Upper lobe of right lung (tissue), 1 donor: ENCODE data around the gene PILRB. TPM values are rescaled to one million over a fixed set of nuclear protein-coding genes. Genes with fewer than 3 reads are reported as not detected.

Experiments
- ATAC-seq: fragments of 200-7000 bp; cut with Tn5 transposase; one replicate; pipeline ENCODE4 v1.9.1; 2020; ENCODE audit warnings: mild to moderate bottlenecking, moderate library complexity
- DNase-seq: peaks from one replicate; pipeline ENCODE4 v3.0.0-alpha.2; 2020
- H3K27ac ChIP-seq: fragments of 200-600 bp; one replicate; pipeline ENCODE4 v1.8.0; 2022
- H3K27me3 ChIP-seq: fragments of 200-600 bp; one replicate; pipeline ENCODE4 v1.8.0; 2022; ENCODE audit warnings: mild to moderate bottlenecking
- H3K36me3 ChIP-seq: fragments of 200-600 bp; one replicate; pipeline ENCODE4 v1.8.0; 2022
- H3K4me1 ChIP-seq: fragments of 200-600 bp; one replicate; pipeline ENCODE4 v1.8.0; 2022
- H3K4me3 ChIP-seq: fragments of 200-600 bp; one replicate; pipeline ENCODE4 v1.8.0; 2022; ENCODE audit warnings: mild to moderate bottlenecking
- H3K9me3 ChIP-seq: fragments of 200-600 bp; one replicate; pipeline ENCODE4 v1.8.0; 2022
- intact Hi-C: fragments of 100-400 bp; cut with DNase I; formaldehyde crosslinking; loops from one replicate; pipeline ENCODE4 v1.11.0; 2022
- total RNA-seq: library from RNA; stranded (reverse); fragmentation: NEBNext Ultra II Directional; extraction: Animal tissue kit (Norgen Biotek cat#: 25700); gene quantifications from one replicate; pipeline ENCODE4 v1.2.1, GENCODE V29; 2021
- TF ChIP-seq, protein P1 (sequence below): fragments of 200-600 bp; IDR thresholded peaks from one replicate; pipeline ENCODE4 v1.8.0; 2022; ENCODE audit warnings: antibody characterized with exemption
- donor health status: DM: no; HTN: yes; CAD: no; lungs with severe emphysema.

PILRB gene
- total RNA-seq, 1 donor from 2014 or later, result 38.1 TPM

GRCh38 chr7:100384628-100385294 lies 26.8 kb downstream of the PILRB start:
- DNase-seq, result no peak
- no peak overlapping the region for H3K4me3 ChIP-seq
- no peaks in the 10 kb centered on the region for H3K9me3 ChIP-seq
- peak; percentile 69 for ATAC-seq
- H3K4me1 ChIP-seq, result no peaks in the 10 kb centered on the region
- H3K27me3 ChIP-seq, result no peaks in the 10 kb centered on the region
- H3K27ac ChIP-seq, result no peak overlapping the region
- intact Hi-C loops, result no loop called here
- TF ChIP-seq, protein P1, sequence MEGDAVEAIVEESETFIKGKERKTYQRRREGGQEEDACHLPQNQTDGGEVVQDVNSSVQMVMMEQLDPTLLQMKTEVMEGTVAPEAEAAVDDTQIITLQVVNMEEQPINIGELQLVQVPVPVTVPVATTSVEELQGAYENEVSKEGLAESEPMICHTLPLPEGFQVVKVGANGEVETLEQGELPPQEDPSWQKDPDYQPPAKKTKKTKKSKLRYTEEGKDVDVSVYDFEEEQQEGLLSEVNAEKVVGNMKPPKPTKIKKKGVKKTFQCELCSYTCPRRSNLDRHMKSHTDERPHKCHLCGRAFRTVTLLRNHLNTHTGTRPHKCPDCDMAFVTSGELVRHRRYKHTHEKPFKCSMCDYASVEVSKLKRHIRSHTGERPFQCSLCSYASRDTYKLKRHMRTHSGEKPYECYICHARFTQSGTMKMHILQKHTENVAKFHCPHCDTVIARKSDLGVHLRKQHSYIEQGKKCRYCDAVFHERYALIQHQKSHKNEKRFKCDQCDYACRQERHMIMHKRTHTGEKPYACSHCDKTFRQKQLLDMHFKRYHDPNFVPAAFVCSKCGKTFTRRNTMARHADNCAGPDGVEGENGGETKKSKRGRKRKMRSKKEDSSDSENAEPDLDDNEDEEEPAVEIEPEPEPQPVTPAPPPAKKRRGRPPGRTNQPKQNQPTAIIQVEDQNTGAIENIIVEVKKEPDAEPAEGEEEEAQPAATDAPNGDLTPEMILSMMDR, result no peak
- no peaks in the 10 kb centered on the region for H3K36me3 ChIP-seq

- TF ChIP-seq, protein P1, result no peak
- H3K36me3 ChIP-seq, result no peaks in the 10 kb centered on the region
- DNase-seq, result no peak
- intact Hi-C loops, result no loop called here
- H3K4me3 ChIP-seq, result no peak overlapping the region
- no peaks in the 10 kb centered on the region for H3K27me3 ChIP-seq
- H3K9me3 ChIP-seq, result no peaks in the 10 kb centered on the region
- ATAC-seq, result no peak
- H3K4me1 ChIP-seq, result no peaks in the 10 kb centered on the region
- H3K27ac ChIP-seq, result no peak overlapping the region
These were observed 29.0 kb downstream of the PILRB start for GRCh38 chr7:100386940-100387339.

- no peak overlapping the region for H3K4me3 ChIP-seq
- H3K9me3 ChIP-seq, result no peaks in the 10 kb centered on the region
- no peaks in the 10 kb centered on the region for H3K4me1 ChIP-seq
- no peaks in the 10 kb centered on the region for H3K36me3 ChIP-seq
- no peaks in the 10 kb centered on the region for H3K27me3 ChIP-seq
- ATAC-seq (no peak), DNase-seq (no peak)
- intact Hi-C loops, result no loop called here
- TF ChIP-seq, protein P1, result no peak
- H3K27ac ChIP-seq, result no peak overlapping the region
These were observed 29.8 kb downstream of the PILRB start for GRCh38 chr7:100387695-100388094.

GRCh38 chr7:100389437-100390088 lies 31.6 kb downstream of the PILRB start:
- Histone ChIP-seq H3K9me3 (no peaks in the 10 kb centered on the region), H3K4me1 (no peaks in the 10 kb centered on the region), H3K27me3 (no peaks in the 10 kb centered on the region), H3K27ac (no peak overlapping the region), H3K36me3 (no peaks in the 10 kb centered on the region), H3K4me3 (no peak overlapping the region)
- no peak for ATAC-seq
- intact Hi-C loops, result no loop called here
- TF ChIP-seq, protein P1, result no peak
- no peak for DNase-seq

GRCh38 chr7:100390286-100391009 lies 32.5 kb downstream of the PILRB start:
- no peaks in the 10 kb centered on the region for H3K4me1 ChIP-seq
- no peak overlapping the region for H3K27ac ChIP-seq
- intact Hi-C loops, result no loop called here
- no peaks in the 10 kb centered on the region for H3K36me3 ChIP-seq
- TF ChIP-seq, protein P1, result no peak
- H3K27me3 ChIP-seq, result no peaks in the 10 kb centered on the region
- H3K9me3 ChIP-seq, result no peaks in the 10 kb centered on the region
- DNase-seq (no peak), ATAC-seq (no peak)
- H3K4me3 ChIP-seq, result no peak overlapping the region
